HG03103 (cell line): ENCODE results near the gene KAT6B.

Experiments
- ATAC-seq: cut with Tn5 transposase; IDR thresholded peaks from one replicate; pipeline ENCODE4 v1.9.1; 2021; ENCODE audit warnings: low read depth; ENCODE audit not compliant: unreplicated experiment

Gene KAT6B

GRCh38 chr10:75029420-75029819 lies 203.0 kb downstream of the KAT6B start:
- ATAC-seq: no peak

DNA sequence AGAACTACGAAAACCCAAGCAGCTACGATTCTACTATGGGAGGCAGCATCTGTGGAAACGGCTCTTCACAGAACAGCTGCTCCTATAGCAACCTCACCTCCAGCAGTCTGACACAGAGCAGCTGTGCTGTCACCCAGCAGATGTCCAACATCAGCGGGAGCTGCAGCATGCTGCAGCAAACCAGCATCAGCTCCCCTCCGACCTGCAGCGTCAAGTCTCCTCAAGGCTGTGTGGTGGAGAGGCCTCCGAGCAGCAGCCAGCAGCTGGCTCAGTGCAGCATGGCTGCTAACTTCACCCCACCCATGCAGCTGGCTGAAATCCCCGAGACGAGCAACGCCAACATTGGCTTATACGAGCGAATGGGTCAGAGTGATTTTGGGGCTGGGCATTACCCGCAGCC lies 203.5 kb downstream of the KAT6B start:
- ATAC-seq: no peak

DNA sequence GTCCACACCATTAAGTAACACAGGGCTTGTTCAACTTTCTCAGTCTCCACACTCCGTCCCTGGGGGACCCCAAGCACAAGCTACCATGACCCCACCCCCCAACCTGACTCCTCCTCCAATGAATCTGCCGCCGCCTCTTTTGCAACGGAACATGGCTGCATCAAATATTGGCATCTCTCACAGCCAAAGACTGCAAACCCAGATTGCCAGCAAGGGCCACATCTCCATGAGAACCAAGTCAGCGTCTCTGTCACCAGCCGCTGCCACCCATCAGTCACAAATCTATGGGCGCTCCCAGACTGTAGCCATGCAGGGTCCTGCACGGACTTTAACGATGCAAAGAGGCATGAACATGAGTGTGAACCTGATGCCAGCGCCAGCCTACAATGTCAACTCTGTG lies 204.0 kb downstream of the KAT6B start:
- ATAC-seq: no peak

DNA sequence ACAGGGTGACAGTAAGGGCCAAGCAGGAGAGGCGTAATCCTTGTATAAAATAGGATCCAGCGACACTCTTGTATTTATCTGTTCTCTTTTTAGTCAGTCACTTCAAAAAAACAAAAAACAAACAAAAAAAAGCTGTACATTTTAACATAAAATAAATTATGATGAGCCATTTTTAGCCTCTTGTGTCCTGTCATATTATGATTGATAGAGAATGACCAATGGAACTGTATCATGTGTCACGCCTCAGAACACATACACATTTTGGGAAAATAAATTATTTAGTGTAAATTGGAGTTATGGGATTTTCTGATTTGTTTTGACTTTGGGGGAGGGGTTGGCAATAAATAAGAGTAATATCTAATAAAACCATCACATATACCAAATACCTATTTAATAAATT lies 205.7 kb downstream of the KAT6B start:
- no peak for ATAC-seq

DNA sequence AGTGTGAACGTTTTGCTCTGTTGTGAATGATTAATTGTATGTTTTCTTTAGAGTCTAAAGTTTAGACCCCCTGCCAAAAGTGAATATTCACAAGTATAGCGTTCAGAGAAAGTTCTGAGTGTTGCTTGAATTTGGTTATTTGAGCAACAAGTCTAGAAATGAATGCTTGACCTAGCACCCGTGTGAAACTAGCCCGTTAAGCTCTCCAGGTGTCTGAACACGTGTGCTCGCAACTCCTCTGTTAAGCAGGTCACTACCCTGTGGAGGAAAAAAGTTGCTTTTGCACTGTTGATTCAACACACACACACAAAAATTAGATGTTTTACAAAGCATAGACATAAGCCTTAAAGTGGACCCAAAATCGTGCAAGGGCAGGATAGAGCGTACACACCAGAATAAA lies 206.4 kb downstream of the KAT6B start:
- ATAC-seq: no peak

DNA sequence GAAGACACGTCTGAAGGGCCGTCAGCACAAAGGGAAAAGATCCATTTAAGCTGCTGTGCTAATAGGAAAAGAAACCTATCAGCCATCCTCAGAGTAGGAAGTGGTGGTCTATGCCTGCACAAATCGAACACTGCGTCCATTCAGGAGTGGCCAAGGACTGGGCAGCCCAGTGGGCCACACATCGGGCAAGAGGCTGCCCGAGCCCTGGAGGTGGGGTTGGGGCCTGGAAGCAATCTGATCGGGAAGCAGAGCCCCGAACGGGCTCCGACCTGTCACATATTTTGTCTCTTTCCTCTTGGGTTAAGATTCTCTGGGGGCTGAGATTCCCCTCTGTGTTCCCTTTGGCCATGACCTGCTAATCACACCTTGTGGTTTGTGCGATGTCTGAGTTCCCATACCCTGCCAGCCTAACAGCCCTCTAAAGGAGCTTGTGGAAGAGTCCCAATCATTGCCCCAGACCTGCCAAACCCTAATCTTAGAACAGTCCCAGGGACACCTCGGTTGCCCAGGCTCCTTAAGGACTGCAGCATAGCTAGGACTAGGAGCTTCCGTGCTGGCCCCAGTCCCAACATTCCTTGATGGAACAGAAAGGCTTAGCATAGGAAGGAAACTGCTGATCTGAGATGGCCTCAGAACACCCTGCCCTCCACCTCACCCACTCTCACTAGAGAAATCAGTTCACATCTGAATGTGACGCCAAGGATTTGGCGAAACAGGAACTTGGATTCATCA lies 207.2 kb downstream of the KAT6B start:
- ATAC-seq: no peak

GRCh38 chr10:75034131-75034512 lies 207.7 kb downstream of the KAT6B start:
- ATAC-seq: no peak

DNA sequence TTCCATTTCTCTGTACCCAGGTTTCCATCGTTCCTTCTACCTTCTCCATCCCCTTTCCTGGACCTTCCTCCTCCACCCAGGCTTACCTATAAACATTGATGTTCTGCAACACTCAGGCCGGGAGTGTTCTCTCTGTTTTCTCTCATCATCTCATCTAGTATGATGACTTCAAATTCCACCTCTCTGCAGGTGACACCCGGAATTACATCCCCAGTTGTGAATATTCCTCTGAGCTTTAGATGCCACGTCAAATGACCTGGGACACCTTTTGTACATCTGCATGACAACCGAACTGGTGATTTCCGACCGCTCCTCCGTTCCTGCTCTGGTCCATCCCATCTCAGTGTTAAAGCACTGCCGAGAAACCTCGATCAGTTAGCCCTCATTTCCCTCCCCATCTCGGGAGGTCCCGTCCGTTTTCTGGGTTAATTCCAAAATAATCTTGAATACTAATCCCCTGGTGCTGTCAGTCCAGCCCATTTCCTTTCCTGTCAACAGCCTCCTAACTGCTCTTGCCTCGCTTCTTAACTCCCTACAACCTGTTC lies 208.4 kb downstream of the KAT6B start:
- no peak for ATAC-seq

DNA sequence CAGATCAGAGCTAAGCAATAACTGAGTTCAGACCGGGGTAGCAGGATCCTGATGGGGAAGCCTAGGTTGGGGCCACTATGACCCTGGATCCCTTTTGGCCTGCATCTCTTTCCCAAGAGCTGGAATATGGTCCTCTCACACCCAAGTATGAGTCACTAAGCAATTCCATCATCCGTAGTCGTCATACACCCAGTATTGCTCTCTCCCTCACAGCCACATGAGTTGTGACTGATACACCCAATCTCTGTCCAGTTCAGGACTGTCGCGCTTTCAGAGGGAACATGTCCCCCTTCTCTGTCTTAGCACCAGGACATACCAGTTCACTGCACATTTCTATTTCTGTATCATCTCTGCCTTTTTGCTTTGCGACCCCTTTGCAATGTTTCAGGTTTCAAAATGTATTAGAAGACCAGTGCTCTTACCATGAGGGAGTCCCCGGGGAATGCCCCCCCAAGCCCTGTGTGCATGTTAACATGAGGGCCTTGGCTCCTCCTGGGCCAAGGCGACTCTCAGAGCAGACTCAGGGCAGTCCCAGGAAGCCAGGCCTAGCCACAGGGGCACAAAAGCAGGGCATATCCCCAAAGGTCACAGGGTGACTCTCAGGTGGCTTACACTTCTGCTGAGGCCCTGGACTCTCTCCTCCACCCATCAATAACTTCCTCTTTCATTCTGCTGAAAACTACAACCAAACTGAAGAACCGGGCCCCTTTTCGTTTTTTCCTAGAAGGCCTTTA lies 209.7 kb downstream of the KAT6B start:
- no peak for ATAC-seq

- no peak for ATAC-seq
These were observed 211.1 kb downstream of the KAT6B start for GRCh38 chr10:75037171-75038153.

DNA sequence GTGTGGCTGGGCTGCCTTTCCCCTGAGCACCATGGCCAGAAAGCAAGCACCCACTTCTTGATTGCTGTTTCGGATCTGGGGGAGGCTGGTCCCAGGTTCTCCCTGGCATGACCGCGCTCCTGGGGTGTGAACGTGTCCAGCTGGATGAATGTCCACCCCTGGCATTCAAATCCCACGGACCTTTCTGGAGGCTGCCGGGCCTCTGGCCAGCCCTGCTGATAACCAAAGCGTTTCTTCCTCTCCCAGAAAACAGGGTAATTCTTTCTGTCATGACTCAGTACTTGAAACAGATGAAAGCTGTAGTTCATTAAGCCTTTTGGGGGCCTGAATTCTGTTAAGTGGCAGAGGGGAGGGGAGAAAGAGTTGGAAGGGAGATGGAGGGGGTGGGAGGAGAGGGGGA lies 211.9 kb downstream of the KAT6B start:
- no peak for ATAC-seq

DNA sequence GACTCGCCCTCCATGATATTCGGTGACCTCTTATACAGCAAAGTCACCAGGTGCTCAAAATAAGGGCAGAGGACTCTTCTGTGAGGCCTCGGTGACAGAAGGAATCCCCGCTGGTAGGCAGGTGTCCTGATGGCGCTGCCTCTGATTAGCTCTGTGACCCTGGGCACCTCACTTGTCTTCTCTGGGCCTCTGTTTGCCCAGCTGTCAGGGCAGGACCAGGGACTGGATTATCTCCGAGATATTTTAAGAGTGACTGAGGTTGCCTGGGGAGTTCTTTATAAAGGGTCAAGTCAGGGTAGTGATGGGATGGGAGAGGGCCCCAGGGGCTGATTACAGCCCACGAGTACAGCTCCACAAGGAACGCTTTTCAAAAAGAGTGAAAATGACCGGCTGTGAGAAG lies 214.2 kb downstream of the KAT6B start:
- no peak for ATAC-seq

GRCh38 chr10:75042292-75042974 lies 216.0 kb downstream of the KAT6B start:
- no peak for ATAC-seq

DNA sequence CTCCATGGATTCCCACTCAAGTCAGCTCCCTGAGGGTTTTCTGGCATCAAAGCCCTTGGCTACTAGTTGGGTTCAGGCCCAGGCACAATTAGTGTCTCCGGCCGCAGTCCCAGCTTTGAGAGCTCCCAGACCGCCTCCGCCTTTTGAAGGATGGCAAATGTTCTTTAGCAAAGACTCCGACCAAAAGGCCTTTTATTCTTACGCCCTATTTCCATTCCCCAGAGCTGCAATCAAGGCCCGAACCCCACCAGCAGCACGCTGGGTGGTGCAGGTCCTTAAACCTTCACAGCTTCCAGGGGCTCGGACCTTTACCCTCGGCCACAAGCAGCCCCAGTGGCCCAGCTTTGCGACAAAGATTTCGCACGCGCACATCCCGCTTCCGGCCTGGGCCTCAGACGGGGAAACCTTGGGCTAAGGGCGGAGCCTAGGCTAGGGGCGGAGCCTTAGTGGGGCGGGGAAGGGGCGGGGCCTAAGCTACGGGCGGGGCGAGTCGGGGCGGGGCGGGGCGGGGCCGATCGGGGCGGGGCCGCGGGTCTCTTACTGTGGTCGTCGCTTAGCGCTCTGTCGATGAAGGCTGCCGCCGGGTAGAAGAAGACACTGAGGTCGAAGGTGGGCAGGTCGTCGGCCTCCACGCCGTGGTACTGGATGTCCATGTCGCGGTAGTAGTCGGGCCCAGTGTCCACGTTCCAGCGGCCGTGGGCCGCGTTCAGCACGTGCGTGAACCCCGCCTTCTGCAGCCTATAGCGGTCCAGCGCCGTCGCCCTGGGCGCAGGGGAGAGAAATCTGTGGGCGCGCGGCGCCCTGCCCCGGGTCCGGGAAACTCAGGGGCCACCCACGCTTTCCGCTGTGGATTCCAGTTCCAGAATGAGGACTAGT lies 217.1 kb downstream of the KAT6B start:
- ATAC-seq: no peak

GRCh38 chr10:75048669-75049098 lies 222.3 kb downstream of the KAT6B start:
- ATAC-seq: no peak

DNA sequence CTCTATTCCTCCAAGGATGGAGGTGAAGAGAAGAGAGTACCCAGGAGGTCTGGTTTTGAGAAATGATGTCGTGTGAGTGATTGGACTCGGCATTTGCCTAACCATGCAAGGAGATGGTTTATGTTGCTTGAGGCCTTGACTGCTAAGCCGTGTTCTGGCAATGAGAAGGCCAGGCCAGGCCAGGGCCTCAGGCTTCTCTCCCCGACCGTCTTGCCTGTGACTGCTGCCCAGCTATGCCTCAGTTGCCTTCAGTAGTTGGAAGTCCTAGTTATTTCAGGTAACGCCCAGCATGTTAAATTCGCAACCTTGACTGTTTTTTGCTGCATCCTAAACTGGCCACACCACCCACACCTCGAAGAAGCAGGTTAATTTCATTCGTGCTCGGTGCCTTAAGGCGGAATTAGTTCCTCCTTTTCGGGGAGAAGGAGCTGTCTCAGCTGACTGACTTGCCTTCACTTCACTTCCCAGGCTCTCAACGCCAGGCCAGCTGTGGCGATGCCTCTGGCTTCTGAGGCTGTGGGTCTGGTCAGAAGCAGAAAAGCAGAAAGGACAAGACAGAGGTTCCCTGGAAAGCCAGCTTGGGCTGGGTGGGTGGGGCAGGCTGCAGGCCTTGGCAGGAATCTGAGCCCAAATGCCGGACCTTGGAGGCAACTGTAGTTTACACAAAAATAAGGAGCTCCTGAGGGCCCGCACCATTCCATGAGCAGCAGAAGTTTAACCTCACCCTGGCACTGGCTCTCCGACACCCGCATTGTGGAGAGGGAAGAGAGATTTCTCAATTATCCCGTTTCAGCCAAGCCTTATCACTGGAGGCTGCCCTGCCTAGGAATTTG lies 223.1 kb downstream of the KAT6B start:
- ATAC-seq: no peak

DNA sequence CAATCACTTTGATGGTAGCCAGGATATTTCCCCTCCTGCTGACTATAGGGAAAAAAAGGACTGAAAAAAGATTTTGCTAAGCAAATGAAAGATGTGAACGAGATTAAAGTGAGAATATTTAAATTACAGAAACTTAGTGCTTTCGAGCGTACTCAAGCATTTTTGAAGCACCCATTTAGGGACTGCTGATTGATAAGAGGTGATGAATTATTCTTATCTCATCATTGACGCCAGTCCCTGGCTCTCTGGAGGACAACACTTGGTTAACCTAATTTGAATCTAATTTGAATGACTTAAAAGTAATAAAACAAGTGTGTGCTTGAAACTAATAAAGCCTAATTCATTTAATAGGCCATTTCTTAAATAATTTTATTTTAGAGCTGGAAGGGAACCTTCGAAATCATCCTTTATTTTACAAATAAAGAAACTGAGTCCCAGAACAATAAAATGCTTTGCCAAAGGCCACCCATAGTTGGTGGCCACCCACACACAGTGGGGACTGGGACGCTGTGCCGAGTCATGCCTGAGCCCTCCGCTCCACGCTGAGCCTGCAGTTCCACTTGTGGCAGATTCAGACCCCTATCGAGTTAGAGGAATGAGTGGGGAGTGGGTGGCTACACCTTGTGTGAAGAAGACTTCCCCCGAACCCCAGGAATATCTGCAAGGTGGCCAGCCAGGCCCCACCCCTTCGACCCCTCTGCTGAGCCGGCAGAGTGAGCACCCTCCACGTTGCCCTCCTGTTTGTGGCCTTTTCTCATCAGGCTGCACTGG lies 223.9 kb downstream of the KAT6B start:
- no peak for ATAC-seq

GRCh38 chr10:75051308-75051707 lies 224.9 kb downstream of the KAT6B start:
- ATAC-seq: no peak
